SU-DHL-6 (cell line): ENCODE measurements around the gene TIMD4.

ENCODE experiments used
- CTCF ChIP-seq: fragments of 200-600 bp; sonication (generic); IDR thresholded peaks from one replicate; pipeline ENCODE4 v1.5.1; 2017; ENCODE audit warnings: antibody characterized with exemption, mild to moderate bottlenecking, low read length, moderate library complexity; ENCODE audit not compliant: insufficient read depth, poor library complexity, severe bottlenecking
- EZH2phosphoT487 ChIP-seq: fragments of 200-600 bp; sonication (generic), shearing (Covaris generic); conservative IDR thresholded peaks from 2 replicates; pipeline ENCODE4 v1.6.1; 2018; ENCODE audit warnings: mild to moderate bottlenecking, antibody characterized with exemption, low read length, moderate library complexity, mixed read lengths

DNA sequence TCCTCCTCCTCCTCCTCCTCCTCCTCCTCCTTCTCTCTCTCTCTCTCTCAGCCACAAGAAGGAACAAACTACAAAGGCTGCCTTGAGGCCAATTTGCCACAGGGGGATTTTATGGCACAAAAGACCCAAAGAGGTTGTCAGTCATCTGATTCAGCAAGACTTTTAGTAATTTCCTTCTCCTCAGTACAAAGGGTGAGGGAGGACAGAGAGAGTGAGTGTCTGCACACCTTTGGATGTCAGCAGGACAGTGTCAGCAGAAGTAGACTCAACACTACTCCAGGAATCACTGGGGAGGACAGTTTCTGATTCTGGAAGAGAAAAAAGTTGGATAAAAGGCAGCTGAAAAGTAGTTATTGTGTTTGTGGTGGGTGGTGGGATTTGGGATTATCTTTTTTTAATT is 13.6 kb downstream of the TIMD4 start:
- no peak for TF ChIP-seq CTCF
- no peak for TF ChIP-seq EZH2phosphoT487
